ENCODE data around the gene AK4. TPM values are rescaled to one million over a fixed set of nuclear protein-coding genes. Genes with fewer than 3 reads are reported as not detected.

Gene AK4
- total and polyA plus RNA-seq, 4 donors = 5.2 to 73.7 (median 38.3) TPM

DNA sequence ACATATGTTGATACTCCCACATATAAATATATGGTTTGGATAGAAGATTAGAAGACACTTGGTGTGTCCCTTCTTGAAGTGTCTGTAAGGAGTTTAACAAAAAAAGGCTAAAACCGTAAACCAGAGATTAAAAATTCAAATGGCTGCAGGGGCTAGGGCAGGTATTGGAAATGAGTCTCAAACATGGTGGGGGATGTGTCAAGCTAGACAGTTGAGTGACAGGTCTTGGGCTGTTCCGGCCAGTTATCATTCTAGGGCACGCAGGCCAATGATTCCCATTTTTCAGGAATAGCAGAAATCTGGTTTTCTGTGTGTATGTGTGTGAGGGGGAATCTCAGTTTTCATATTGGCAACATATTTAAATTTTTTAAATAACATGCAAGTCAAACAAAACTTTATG, 77.2 kb downstream of the AK4 start:
- 89 to 95% methylated on average over 3 of the region's 3 CpGs for WGBS, 2 donors
- DNase-seq (no peak), ATAC-seq (ENCODE audit: low FRiP score) (no peak)
- peaks cover 0 to 1% of the 10 kb centered on the region in 2 donors for H3K36me3 ChIP-seq (ENCODE audit: control insufficient read depth in 1 of 2, insufficient read depth in 2 of 2, low read length in 1 of 2)
- H3K27ac ChIP-seq (ENCODE audit: low read depth in 1 of 2, low read length in 2 of 2) = no peak overlapping the region
- intact Hi-C loops (cut with DNase I) = no loop called here
- H3K27me3 ChIP-seq (ENCODE audit: control insufficient read depth in 1 of 2, insufficient read depth in 2 of 2, low read length in 1 of 2) = no peaks in the 10 kb centered on the region
- no peak overlapping the region for H3K4me3 ChIP-seq (ENCODE audit: low read length in 2 of 2)
- H3K4me1 ChIP-seq (ENCODE audit: control insufficient read depth in 1 of 2, insufficient read depth in 2 of 2, low read length in 2 of 2) = no peaks in the 10 kb centered on the region
- H3K9me3 ChIP-seq (ENCODE audit: control insufficient read depth, low read length) = no peaks in the 10 kb centered on the region

GRCh38 chr1:65229201-65229600, 81.2 kb downstream of the AK4 start:
- Histone ChIP-seq H3K4me3 (ENCODE audit: low read length in 2 of 2) (no peak overlapping the region), H3K27ac (ENCODE audit: low read depth in 1 of 2, low read length in 2 of 2) (no peak overlapping the region), H3K4me1 (ENCODE audit: control insufficient read depth in 1 of 2, insufficient read depth in 2 of 2, low read length in 2 of 2) (no peaks in the 10 kb centered on the region), H3K9me3 (ENCODE audit: control insufficient read depth, low read length) (no peaks in the 10 kb centered on the region), H3K36me3 (ENCODE audit: control insufficient read depth in 1 of 2, insufficient read depth in 2 of 2, low read length in 1 of 2) (peaks cover 0 to 1% of the 10 kb centered on the region in 2 donors), H3K27me3 (ENCODE audit: control insufficient read depth in 1 of 2, insufficient read depth in 2 of 2, low read length in 1 of 2) (no peaks in the 10 kb centered on the region)
- DNase-seq = no peak
- intact Hi-C loops (cut with DNase I) = no loop called here
- ATAC-seq (ENCODE audit: low FRiP score) = no peak
- WGBS, 2 donors = 95 to 96% methylated on average over 5 of the region's 5 CpGs

- 93 to 94% methylated on average over 5 of the region's 5 CpGs for WGBS, 2 donors
- no peaks in the 10 kb centered on the region for H3K9me3 ChIP-seq (ENCODE audit: control insufficient read depth, low read length)
- H3K36me3 ChIP-seq (ENCODE audit: control insufficient read depth in 1 of 2, insufficient read depth in 2 of 2, low read length in 1 of 2) = peaks cover 0 to 1% of the 10 kb centered on the region in 2 donors
- DNase-seq (no peak), ATAC-seq (ENCODE audit: low FRiP score) (no peak)
- no peaks in the 10 kb centered on the region for H3K27me3 ChIP-seq (ENCODE audit: control insufficient read depth in 1 of 2, insufficient read depth in 2 of 2, low read length in 1 of 2)
- no peak overlapping the region for H3K27ac ChIP-seq (ENCODE audit: low read depth in 1 of 2, low read length in 2 of 2)
- intact Hi-C loops (cut with DNase I) = no loop called here
- H3K4me3 ChIP-seq (ENCODE audit: low read length in 2 of 2) = no peak overlapping the region
- no peaks in the 10 kb centered on the region for H3K4me1 ChIP-seq (ENCODE audit: control insufficient read depth in 1 of 2, insufficient read depth in 2 of 2, low read length in 2 of 2)
These were observed 81.8 kb downstream of the AK4 start for GRCh38 chr1:65229754-65230339.

DNA sequence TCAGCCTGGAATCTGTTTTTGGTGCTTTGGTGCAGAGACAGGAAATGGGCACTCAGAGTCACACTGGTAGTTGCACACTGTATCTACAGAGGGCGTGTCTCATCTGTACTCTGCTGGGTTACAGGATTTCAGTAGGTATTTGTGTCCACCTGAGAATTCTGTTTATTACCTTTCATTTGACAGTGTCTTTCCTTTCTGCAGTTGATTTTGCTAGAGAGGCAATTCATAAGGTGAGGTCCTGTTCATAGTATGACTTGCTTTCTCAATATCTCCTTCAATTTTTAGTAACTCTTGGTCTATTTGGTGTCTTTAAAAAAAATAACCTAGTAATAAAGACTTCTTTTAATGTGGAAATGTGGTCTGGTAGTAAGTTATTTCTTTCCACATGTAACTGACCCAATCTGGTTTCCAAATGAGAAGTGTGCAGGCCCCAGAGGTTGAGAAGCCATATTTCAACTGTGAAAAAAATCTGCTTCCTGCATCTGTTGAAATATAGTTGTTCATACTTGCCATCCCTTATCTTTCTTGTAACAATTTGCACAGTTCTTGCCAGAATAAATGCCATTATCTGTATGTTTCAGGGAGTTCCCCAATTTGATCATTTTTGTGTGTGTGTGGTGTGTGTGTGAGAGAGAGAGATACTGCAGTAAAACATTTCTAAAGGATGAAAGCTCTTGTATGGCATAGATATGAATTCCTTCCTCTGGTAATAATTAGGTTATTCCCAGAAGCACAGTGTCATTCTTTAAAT, 82.9 kb downstream of the AK4 start:
- ATAC-seq (ENCODE audit: low FRiP score) = no peak
- no peaks in the 10 kb centered on the region for H3K27me3 ChIP-seq (ENCODE audit: control insufficient read depth in 1 of 2, insufficient read depth in 2 of 2, low read length in 1 of 2)
- intact Hi-C loops (cut with DNase I) = no loop called here
- H3K27ac ChIP-seq (ENCODE audit: low read depth in 1 of 2, low read length in 2 of 2) = no peak overlapping the region
- 87 to 93% methylated on average over 1 of the region's 1 CpG for WGBS, 2 donors
- H3K9me3 ChIP-seq (ENCODE audit: control insufficient read depth, low read length) = no peaks in the 10 kb centered on the region
- peaks cover 0 to 1% of the 10 kb centered on the region in 2 donors for H3K36me3 ChIP-seq (ENCODE audit: control insufficient read depth in 1 of 2, insufficient read depth in 2 of 2, low read length in 1 of 2)
- DNase-seq = no peak
- H3K4me1 ChIP-seq (ENCODE audit: control insufficient read depth in 1 of 2, insufficient read depth in 2 of 2, low read length in 2 of 2) = no peaks in the 10 kb centered on the region
- H3K4me3 ChIP-seq (ENCODE audit: low read length in 2 of 2) = no peak overlapping the region

GRCh38 chr1:65231718-65232330, 83.8 kb downstream of the AK4 start:
- Histone ChIP-seq H3K4me3 (ENCODE audit: low read length in 2 of 2) (no peak overlapping the region), H3K27me3 (ENCODE audit: control insufficient read depth in 1 of 2, insufficient read depth in 2 of 2, low read length in 1 of 2) (no peaks in the 10 kb centered on the region), H3K9me3 (ENCODE audit: control insufficient read depth, low read length) (no peaks in the 10 kb centered on the region), H3K36me3 (ENCODE audit: control insufficient read depth in 1 of 2, insufficient read depth in 2 of 2, low read length in 1 of 2) (peaks cover 0 to 1% of the 10 kb centered on the region in 2 donors), H3K27ac (ENCODE audit: low read depth in 1 of 2, low read length in 2 of 2) (no peak overlapping the region), H3K4me1 (ENCODE audit: control insufficient read depth in 1 of 2, insufficient read depth in 2 of 2, low read length in 2 of 2) (no peaks in the 10 kb centered on the region)
- 74 to 75% methylated on average over 4 of the region's 4 CpGs for WGBS, 2 donors
- DNase-seq (no peak), ATAC-seq (ENCODE audit: low FRiP score) (no peak)
- intact Hi-C loops (cut with DNase I) = no loop called here

- Histone ChIP-seq H3K27ac (ENCODE audit: low read depth in 1 of 2, low read length in 2 of 2) (no peak overlapping the region), H3K27me3 (ENCODE audit: control insufficient read depth in 1 of 2, insufficient read depth in 2 of 2, low read length in 1 of 2) (no peaks in the 10 kb centered on the region), H3K36me3 (ENCODE audit: control insufficient read depth in 1 of 2, insufficient read depth in 2 of 2, low read length in 1 of 2) (peaks cover 0 to 1% of the 10 kb centered on the region in 2 donors), H3K4me3 (ENCODE audit: low read length in 2 of 2) (no peak overlapping the region), H3K9me3 (ENCODE audit: control insufficient read depth, low read length) (no peaks in the 10 kb centered on the region), H3K4me1 (ENCODE audit: control insufficient read depth in 1 of 2, insufficient read depth in 2 of 2, low read length in 2 of 2) (no peaks in the 10 kb centered on the region)
- ATAC-seq (ENCODE audit: low FRiP score) = no peak
- intact Hi-C loops (cut with DNase I) = no loop called here
- 85 to 87% methylated on average over 4 of the region's 4 CpGs for WGBS, 2 donors
- DNase-seq = no peak
These were observed 84.5 kb downstream of the AK4 start for GRCh38 chr1:65232461-65232990.

DNA sequence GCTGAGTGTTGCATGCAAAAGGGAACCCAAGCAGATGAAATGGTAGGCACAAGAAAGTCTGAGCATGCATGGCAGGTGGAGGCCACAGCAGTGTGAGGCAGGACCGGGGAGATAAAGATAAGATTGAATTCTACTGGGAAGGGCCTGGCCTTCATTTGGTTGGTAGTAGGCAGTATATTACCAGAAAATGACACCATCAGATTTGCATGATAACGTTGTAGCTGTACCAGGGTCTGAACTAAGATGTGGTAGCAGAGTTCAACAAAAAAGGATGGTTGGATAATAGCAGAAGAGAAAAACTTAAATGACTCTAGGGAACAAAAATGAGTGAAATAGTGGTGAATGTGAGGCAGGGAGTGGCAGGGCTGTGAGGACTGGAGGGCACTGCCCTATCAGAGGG, 85.8 kb downstream of the AK4 start:
- DNase-seq (no peak), ATAC-seq (ENCODE audit: low FRiP score) (no peak)
- Histone ChIP-seq H3K27ac (ENCODE audit: low read depth in 1 of 2, low read length in 2 of 2) (no peak overlapping the region), H3K4me3 (ENCODE audit: low read length in 2 of 2) (no peak overlapping the region), H3K4me1 (ENCODE audit: control insufficient read depth in 1 of 2, insufficient read depth in 2 of 2, low read length in 2 of 2) (no peaks in the 10 kb centered on the region), H3K9me3 (ENCODE audit: control insufficient read depth, low read length) (no peaks in the 10 kb centered on the region), H3K36me3 (ENCODE audit: control insufficient read depth in 1 of 2, insufficient read depth in 2 of 2, low read length in 1 of 2) (peaks cover 0 to 1% of the 10 kb centered on the region in 2 donors), H3K27me3 (ENCODE audit: control insufficient read depth in 1 of 2, insufficient read depth in 2 of 2, low read length in 1 of 2) (no peaks in the 10 kb centered on the region)
- WGBS, 2 donors = 71 to 81% methylated on average over 2 of the region's 2 CpGs
- intact Hi-C loops (cut with DNase I) = no loop called here

- Histone ChIP-seq H3K36me3 (ENCODE audit: control insufficient read depth in 1 of 2, insufficient read depth in 2 of 2, low read length in 1 of 2) (no peaks in the 10 kb centered on the region), H3K27me3 (ENCODE audit: control insufficient read depth in 1 of 2, insufficient read depth in 2 of 2, low read length in 1 of 2) (no peaks in the 10 kb centered on the region), H3K27ac (ENCODE audit: low read depth in 1 of 2, low read length in 2 of 2) (no peak overlapping the region), H3K9me3 (ENCODE audit: control insufficient read depth, low read length) (no peaks in the 10 kb centered on the region), H3K4me1 (ENCODE audit: control insufficient read depth in 1 of 2, insufficient read depth in 2 of 2, low read length in 2 of 2) (no peaks in the 10 kb centered on the region), H3K4me3 (ENCODE audit: low read length in 2 of 2) (no peak overlapping the region)
- intact Hi-C loops (cut with DNase I) = loop anchor here (5.0 kb wide), 1 partner anchor 451 kb away; no protein-coding TSS in a partner anchor
- ATAC-seq (ENCODE audit: low FRiP score) = no peak
- no peak for DNase-seq
- 55 to 73% methylated on average over 3 of the region's 3 CpGs for WGBS, 2 donors
These were observed 88.1 kb downstream of the AK4 start for GRCh38 chr1:65235867-65236805.

All from aorta (tissue), 5 donors.